HG03432 (cell line): ENCODE data around the gene MOCOS.
"Not testable (repeated sequence)": the region's sequence is repeated elsewhere in the genome, so short reads cannot be mapped to it uniquely, and the experiment has no call there.

Experiments
- ATAC-seq: cut with Tn5 transposase; IDR thresholded peaks from one replicate; pipeline ENCODE4 v1.9.1; 2021; ENCODE audit warnings: mild to moderate bottlenecking, moderate library complexity; ENCODE audit not compliant: unreplicated experiment

The MOCOS gene, protein sequence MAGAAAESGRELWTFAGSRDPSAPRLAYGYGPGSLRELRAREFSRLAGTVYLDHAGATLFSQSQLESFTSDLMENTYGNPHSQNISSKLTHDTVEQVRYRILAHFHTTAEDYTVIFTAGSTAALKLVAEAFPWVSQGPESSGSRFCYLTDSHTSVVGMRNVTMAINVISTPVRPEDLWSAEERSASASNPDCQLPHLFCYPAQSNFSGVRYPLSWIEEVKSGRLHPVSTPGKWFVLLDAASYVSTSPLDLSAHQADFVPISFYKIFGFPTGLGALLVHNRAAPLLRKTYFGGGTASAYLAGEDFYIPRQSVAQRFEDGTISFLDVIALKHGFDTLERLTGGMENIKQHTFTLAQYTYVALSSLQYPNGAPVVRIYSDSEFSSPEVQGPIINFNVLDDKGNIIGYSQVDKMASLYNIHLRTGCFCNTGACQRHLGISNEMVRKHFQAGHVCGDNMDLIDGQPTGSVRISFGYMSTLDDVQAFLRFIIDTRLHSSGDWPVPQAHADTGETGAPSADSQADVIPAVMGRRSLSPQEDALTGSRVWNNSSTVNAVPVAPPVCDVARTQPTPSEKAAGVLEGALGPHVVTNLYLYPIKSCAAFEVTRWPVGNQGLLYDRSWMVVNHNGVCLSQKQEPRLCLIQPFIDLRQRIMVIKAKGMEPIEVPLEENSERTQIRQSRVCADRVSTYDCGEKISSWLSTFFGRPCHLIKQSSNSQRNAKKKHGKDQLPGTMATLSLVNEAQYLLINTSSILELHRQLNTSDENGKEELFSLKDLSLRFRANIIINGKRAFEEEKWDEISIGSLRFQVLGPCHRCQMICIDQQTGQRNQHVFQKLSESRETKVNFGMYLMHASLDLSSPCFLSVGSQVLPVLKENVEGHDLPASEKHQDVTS

DNA sequence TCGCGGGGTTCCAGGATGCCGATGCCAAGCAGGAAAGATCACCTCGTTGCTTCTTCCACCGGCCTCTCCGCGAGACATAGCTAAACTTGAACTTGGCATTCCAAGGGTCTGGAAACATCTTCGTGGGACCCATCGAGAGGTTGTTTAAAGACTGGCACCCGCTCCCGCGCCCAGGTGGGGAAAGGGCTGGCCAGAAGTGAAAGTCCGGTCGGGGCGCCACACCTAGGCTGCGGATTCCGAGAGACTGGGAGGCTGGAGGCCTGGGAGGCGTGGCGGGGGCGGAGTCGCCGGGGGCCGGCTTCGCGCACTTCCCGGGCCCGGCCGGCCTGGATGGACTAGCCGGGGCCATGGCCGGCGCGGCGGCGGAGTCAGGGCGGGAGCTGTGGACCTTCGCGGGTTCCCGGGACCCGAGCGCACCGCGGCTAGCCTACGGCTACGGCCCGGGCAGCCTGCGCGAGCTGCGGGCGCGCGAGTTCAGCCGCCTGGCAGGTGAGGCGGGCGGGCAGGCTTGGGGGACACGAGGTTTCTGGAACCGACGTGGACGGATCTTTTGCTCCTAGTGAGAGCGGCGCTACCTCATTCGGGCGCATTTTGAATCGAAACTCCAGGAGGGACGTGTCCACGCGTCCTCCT, at the start of gene MOCOS:
Gene MOCOS, plus strand, starts transcription at position 305 of the 633 bp plus-strand sequence. Its CDS starts 43 bp downstream, at position 348.
- peak; percentile 87 for ATAC-seq

DNA sequence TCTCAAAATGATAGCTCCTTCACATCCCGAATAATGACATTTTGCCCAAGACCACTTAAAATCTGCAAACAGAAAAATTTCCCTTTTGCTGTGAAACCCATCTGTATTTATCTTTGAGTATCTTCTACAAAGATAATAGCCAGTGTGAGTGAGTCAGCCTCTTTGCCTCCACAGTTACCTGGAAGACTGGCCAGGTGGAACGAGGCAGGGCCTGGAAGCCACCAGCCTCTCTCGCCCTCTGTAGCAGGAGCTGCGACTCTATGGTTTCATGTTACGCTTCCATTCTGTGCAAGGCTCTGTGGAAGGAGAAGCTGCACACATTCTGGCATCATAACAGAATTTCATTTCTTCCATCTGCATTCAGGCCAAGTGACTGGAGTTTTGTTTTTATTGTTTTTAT, 48.1 kb upstream of the MOCOS start:
- ATAC-seq: no peak

DNA sequence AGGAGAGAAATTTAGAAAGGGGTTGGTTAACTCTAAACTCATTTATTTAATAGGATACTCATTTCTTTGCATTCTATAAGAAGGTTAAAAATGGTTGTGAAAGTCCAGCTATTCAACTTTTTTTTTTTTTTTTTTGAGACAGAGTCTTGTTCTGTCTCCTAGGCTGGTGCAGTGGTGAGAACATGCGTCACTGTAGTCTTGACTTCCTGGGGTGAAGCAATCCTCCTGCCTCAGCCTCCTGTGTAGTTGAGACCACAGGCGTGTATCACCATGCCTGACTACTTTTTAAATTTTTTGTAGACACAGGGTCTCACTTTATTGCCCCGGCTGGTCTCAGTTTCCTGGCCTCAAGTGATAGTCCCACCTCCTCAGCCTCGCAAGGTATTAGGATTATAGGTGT, 45.7 kb upstream of the MOCOS start:
- no peak for ATAC-seq

DNA sequence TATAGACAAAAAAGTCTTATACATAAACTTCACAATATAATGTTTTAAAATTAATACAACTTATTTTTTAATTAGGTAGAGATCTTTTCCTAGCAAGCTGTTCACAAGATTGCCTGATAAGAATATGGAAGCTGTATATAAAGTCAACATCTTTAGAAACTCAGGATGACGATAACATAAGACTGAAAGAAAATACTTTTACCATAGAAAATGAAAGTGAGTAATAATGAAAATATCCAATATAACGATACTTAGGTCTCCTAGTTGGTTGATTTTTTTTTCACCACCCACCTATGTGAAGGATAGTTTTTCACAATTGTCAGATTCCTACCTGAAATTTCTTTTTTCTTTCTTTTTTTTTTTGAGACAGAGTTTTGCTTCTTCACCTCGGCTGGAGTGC, 44.5 kb upstream of the MOCOS start:
- no peak for ATAC-seq

DNA sequence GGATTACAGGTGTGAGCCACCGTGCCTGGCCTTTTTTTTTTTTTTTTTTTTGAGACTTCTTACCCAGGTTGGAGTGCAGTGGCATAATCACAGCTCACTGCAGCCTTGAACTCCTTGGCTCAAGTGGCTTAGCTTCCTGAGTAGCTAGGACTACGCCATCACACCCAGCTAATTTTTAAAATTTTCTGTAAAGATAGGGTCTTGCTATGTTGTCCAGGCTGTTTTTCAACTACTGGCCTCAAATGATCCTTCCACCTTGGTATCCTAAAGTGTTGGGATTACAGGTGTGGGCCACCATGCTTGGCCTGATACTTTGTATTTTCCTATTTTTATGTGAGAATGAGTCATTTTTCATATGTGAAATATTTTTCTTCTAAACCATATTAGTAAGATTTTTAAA, 43.9 kb upstream of the MOCOS start:
- ATAC-seq: no peak

DNA sequence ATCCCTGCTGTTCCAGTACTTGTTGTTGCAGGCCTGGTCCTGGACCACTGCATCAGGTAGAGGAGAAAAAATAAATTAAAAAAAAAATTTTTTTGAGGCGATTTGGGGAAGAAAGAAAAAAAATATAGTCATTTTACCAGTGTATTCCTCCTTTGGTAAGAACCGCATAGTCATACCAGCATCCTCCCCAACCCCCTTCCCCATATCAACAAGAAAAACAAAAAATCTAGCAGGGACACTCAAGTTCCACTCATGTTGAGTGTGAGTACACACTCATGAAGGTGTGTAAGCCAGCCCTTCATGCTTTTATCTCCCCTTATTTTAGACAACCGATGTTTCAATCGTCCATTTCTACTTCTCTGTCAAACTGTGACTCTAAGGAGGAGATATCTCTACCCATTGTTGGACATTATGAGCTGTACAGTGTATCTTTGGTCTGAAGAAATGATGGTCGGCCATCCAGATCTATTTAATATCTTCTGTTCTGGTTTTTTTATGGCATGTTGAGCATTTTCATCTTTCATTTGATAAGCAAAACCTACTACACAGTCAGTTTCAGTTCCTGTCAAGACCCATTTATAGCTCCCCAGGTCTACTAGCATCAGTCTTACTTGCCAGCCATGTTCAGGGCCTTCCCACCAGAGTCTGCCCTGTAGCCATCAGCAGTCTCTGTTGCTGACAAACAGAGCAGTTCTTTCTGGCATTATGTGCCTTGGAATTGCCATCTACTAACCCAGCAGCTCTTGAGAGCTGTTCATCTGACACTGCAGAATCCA, 37.6 kb upstream of the MOCOS start:
- peak; percentile 95 for ATAC-seq

DNA sequence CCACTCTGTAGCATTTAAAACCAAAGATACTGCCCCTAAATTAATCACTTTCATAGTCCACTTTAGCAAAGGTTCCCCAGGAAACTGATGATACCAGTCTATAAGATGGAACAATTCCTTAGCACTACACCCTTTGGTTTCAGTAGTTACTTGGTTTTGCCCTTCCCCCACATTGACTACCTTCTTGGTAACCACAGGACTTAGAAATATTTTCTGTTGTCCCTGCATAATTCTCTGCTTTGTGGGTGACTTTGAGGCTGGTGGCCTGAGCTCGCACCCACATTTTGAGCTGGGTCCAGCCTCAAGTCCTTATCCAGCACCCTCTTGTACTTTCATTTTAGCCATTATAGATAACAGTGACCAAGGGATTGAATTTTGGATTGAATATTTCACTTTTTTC, 34.5 kb upstream of the MOCOS start:
- no peak for ATAC-seq

DNA sequence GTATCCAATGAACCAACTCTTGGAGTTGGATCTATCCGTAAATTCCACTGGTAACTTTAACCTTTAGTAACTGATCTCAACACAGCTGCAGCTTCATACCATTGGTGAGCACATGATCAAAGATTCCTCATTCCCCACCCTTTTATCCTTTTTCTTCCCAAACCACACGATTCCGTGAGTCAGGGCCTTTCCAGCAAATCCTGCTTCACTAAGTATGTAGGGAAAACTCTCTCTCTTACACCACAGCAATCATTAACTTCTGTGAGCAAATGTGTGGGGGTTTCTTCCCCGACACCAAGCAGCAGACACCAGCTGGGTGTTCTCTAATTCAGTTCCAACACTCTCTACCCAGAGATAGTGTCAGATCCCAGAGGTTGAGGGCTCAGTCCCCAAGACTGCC, 34.1 kb upstream of the MOCOS start:
- no peak for ATAC-seq

DNA sequence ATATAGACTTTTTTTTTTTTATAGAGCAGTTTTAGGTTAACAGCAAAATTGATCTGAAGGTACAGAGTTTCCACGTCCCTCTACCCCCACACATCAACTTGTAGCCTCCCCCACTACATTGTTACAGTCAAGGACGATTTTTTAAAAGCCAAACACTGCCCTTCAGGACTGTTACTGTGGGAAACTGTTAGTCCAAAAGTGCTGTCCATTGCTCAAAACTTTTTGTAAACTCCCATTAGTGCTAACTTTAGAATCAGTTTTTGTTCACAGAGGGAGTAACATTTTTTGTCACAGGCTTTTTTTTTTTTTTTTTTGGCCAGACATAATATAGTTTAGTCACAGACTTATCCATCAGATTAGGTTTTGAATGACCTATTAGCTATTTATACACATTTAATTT, 33.5 kb upstream of the MOCOS start:
- no peak for ATAC-seq

DNA sequence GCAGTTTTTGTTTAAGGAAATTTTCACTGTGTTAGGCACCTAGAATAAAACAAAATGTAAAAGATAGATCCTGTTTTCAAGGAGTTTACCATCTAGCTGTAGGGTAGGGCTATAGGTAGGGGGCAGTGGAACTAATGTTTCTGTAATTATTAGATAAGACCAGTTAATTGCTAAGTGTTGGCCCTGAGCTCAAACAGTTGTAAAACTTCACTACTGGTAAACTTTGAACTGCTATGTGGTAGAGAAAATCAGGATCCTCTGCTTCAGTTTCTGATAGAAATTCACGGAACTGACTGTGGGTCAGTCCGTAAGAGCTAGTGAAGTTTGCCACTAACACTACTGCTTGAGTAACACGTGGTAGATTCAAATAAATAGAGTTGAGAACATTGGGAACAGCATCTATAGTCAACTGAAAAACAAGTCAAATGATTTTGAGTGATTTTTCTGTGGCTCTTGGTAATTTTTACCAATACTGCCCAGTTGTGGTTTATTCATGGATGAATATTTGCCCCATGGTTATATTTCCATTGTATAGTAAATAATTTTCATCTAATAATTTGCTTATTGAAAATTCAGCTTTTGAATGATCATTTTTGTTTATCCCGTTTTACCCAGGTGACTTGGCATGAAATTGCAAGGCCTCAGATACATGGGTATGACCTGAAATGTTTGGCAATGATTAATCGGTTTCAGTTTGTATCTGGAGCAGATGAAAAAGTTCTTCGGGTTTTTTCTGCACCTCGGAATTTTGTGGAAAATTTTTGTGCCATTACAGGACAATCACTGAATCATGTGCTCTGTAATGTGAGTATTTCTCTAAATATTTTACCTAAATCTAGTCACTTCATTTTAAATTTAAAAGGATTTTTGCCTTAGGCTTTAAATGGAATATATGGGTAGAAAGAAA, 31.2 kb upstream of the MOCOS start:
- no peak for ATAC-seq

DNA sequence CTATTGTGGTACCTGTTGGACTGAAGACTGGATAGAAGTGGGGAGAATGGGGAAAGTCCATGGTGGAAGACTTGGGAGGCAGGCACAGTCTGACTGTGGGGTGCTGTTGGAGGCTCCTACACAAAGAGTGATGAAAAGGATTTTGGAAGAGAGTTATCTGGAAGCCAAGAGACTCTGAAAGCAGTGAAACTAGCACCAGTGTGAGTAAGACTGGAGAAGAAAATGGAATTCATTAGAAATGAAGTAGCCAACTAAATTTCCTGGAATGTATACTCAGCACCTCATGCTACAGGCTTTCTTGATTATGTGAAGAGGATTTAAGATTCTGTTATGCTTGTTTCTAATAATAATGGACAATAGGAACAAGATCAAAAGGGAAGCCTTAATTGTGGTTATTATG, 29.9 kb upstream of the MOCOS start:
- no peak for ATAC-seq

DNA sequence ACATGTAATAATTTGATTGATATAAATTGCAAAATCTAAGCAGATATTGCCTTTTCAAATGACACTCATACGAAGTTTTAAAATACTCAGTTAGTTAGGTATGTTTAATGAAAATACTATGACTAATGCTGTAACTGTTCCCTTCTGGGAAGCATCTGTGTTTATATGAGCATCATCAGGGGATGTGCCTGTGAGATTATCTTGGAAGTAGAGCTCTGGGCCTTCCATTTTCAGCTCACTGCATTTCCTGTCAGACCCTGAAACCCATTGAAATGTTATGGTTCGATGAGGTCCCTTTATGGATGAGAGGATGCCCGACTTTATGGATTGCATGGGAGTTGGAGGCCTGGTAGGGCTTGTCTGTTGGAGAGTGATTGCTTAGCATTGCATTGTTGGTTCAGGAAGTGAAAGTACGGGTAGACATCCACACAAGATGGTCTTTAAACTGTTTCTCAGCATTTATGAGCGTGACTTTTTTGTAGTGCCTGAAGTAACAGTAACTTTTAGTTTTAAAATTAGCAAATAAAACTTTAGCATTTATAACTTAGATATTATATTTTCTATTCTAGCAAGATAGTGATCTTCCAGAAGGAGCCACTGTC, 28.9 kb upstream of the MOCOS start:
- no peak for ATAC-seq

DNA sequence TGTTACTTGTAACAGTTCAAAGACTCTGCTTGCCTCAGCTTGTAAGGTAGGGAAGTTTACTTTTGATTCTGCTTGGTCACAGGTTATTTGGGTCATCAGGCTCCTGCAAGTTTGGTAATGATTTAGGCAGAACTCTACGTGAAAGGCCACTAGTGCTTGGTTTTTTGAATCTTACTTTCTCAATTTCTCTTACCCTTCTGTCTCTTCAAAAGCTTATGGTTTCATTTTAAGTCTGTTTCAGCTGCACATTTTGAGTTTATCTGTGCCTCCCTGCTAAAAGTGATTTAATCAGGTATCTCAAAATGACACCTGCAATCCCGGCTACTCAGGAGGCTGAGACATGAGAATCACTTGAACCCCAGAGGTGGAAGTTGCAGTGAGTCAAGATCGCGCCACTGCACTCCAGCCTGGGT, 26.3 kb upstream of the MOCOS start:
- no peak for ATAC-seq

DNA sequence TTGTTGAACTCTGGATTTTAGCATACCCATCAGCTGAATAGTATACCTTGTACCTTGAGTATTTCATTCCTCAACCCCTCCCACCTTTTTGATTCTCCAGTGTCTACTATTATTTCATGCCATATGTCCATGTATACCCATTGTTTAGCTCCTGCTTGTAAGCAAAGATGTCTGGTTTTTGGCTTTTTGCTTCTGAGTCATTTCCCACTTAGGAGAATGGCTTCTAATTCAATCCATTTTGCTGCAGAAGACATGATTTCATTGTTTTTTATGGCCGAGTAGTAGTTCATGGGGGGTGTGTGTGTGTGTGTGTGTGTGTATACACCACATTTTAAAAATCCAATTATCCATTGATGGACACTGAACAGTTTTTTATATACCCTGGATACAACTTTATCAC, 24.3 kb upstream of the MOCOS start:
- no peak for ATAC-seq

DNA sequence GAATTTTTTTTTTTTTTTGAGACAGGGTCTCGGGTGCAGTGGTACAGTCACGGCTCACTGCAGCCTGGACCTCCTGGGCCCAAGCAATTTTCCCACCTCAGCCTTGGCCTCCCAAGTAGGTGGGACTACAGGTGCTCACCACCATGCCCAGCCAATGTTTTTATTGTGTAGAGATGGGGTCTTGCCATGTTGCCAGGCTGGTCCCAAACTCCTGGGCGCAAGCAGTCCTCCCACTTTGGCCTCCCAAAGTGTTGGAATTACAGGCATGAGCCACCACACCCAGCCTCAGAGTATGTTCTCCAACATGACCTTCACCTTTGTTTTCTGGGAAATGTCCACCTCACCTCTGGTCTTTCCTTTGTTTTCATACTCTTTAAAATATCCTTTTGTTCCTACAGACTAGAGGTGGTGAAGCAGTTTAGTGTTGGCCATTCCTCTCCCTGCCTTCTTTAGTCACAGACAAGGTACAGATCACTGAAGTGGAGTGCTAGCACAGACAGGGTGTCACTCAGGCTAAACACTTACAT, 19.5 kb upstream of the MOCOS start:
- ATAC-seq: no peak

DNA sequence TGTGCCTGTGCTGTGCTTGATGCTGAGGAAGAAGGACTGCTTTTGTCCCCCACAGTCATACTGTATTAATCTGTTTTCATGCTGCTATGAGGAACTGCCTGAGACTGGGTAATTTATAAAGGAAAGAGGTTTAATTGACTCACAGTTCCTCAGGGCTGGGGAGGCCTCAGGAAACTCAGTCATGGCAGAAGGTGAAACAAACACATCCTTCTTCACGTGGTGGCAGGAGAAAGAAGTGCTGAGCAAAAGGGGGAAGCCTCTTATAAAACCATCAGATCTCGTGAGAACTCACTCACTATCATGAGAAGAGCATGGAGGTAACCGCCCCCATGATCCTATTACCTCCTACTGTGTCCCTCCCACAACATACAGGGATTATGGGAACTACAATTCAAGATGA, 19.0 kb upstream of the MOCOS start:
- ATAC-seq: not testable (repeated sequence)

DNA sequence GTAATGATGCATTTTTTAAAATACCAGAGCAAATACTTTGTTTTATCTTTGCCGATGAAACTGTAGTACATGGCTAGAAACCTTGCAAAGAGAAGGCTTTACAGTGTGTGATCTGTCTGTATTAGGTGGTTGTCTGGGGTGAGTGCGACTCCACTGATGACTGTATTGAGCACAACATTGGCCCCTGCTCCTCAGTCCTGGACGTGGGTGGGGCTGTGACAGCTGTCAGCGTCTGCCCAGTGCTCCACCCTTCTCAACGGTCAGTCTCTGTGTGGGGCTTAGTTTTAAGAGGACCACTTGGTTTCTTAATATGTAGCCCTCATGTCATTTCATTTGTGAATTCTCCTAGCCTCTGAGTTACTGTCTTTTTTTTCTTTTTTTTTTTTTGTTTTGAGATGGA, 17.4 kb upstream of the MOCOS start:
- ATAC-seq: no peak

DNA sequence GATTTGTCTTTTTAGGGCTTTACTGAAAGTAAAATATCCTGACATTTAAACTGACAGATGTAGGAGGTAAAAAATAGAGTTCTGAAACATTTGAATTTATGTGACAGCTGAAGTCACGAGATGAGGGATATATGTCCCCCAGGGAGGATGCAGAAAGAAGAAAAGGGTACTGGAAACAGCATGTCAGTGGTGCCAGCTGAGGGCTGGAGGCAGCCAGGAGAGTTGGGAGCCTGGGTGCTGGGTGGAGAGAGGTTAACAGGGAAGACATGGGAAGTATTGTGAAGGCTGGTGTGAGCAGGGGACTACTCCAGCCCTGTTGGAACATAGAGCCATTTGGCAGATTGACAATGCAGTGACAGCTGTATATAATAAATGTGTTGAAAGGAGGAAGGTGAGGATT, 11.8 kb upstream of the MOCOS start:
- no peak for ATAC-seq

DNA sequence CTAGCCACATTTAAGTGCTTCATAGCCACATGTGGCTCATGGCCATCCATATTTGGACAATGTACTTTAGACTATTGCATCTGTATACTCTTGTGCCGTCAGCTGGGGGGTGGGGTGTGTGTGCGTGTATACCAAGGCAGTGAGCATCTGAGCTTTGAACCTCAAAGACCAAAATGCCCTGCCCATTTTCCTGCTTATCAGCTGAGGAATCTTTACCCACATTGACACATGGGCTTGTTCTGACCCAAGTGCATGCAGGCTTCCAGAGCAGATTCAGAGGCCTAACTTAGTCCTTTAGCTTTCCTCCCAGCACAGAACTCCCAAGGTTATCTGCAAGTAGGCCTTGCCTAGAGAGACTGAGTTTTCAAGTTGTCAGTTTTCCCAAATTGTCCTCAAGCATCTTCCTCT, 11.1 kb upstream of the MOCOS start:
- no peak for ATAC-seq
